NCI-H345 treated with DMSO at 0.1 percent for 48 hours (cell line): ENCODE measurements around the gene KIF19.

ENCODE experiments used
- DNase-seq: peaks from one replicate; lab custom pipeline; 2025; ENCODE audit not compliant: unreplicated experiment; lab: John Stamatoyannopoulos, UW

The KIF19 gene

GRCh38 chr17:74340470-74341023 is 14.5 kb downstream of the KIF19 start:
- DNase-seq, result no peak

GRCh38 chr17:74342224-74342623 is 16.2 kb downstream of the KIF19 start:
- peak; percentile 45 for DNase-seq

DNA sequence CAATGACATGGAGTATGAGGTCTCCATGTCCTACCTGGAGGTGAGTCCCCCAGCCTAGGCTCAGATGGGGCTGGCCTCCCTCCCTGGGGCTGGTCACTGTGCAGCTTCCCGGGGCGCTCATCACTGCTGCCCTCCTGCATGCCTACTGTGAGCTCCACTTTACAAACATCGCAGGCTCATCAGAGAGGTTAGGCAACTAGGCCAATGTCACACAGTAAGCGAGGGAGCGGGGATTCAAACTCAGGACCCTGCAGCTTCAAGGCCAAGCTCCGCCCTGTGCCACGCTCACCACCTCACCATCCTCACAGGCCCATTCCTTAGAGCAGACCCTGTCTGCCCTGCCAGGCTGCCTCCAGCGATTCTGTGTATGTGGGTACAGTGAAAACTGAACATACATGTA is 17.1 kb downstream of the KIF19 start:
- no peak for DNase-seq

DNA sequence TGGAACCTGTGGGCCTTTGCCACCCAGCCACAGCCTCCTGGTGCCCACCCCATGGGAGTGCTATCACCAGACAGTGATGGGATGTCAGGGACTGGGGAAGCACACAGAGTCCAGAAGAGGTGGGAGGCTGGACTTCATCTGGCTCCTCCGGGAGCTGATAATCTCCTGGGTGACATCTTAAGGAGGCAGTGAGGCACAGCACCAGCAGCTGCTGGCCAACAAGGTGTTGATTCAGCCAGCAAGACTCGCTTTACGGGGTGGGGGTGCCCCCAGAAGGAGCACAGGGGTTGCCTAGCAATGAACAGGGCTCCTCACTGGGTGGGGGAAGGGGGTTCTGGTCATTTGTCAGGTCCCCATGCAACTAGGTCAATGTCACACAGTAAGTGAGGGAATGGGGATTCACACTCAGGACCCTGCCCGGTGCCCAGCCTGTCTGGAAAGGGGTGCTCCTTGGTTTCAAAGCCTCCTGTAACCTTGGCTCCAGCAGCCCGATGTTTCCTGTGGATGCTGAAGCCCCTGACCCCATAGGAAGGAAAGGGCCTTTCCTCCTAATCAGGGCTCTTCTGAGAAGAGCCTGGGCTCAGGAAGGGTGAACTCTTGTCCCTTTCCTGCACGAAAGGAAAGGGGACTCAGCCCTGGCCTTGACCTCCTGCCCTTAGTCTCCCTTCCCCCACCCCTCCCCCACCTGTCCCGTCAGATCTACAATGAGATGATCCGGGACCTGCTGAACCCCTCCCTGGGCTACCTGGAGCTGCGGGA is 17.7 kb downstream of the KIF19 start:
- DNase-seq, result no peak

DNA sequence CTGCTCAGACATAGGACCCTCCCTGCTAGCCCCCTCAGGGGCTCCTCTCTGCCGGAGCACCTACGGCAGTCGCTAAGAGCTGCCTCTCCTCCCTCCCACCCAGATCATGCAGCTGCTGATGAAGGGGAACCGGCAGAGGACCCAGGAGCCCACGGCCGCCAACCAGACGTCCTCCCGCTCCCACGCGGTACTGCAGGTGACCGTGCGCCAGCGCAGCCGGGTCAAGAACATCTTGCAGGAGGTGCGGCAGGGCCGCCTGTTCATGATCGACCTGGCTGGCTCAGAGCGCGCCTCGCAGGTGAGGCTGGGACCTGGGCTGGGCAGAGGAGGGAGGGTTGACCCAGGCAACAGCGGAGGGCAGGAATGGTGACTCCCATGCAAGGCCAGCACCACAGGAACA is 18.6 kb downstream of the KIF19 start:
- DNase-seq, result no peak

DNA sequence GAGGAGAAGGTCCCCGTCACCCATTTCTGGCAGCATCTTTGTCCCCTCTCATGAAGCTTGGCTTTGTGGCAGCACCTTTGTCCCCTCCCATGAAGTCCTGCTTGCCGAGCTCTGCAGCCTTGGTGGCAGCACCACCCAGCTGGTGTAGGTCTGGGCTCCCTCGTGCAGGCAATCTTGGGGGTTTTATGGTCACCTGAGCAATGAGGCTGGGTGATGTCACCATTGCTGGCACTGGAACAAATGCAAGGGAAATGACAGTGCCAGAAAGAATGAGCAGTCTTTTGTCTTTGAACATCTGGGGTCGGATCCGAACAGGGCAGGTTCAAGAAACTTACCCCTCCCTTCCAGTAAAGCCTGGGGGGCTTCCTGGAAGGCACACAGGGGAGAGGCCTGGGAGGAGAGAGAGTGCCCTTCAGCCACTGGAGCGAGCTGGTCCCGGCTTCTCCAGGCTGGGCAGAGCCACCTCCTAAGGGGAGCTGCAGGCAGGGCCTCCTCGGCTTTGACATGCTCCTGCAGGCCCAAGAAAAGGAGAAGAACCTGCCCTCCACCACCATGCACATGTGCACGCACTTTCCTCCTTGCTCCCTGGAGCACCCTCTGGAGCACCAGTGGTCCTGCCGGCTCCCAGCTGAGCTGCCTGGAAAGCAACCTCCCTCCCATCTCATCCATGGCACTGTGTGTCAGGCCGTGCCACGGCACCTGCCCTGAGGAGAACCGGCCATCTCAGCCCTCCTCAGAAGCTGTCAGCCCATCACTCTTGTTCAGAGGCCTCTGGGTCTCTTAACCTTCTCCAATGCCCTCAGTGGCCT is 19.6 kb downstream of the KIF19 start:
- no peak for DNase-seq

- no peak for DNase-seq
These were observed 21.6 kb downstream of the KIF19 start for GRCh38 chr17:74347646-74348045.

- no peak for DNase-seq
These were observed 23.1 kb downstream of the KIF19 start for GRCh38 chr17:74349120-74349519.

- no peak for DNase-seq
These were observed 24.5 kb downstream of the KIF19 start for GRCh38 chr17:74350486-74350885.

DNA sequence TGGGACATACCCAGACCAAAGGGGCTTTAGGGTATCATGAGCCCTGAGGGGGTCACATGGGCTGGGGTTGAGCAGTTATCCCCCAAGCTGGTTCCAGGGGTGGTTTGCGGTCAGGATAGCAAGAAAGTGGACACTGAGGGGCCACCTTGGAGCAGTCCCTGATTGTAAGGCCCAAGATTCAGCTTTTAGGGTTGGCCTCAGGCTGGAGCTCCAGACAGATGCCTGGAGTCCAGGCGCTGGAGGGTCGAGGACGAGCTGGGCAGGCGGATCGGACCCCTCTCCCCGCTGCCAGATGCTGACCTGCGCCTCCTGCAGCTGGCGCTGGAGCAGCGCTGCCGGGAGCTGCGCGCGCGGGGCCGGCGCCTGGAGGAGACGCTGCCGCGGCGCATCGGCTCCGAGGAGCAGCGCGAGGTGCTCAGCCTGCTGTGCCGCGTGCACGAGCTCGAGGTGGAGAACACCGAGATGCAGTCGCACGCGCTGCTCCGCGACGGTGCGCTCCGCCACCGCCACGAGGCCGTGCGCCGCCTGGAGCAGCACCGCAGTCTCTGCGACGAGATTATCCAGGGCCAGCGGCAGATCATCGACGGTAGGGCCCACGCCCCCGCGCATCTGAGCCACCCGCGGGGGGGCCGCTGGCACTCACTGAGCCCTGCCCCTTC is 25.7 kb downstream of the KIF19 start:
- DNase-seq, result no peak

GRCh38 chr17:74353446-74354060 is 27.5 kb downstream of the KIF19 start:
- no peak for DNase-seq

DNA sequence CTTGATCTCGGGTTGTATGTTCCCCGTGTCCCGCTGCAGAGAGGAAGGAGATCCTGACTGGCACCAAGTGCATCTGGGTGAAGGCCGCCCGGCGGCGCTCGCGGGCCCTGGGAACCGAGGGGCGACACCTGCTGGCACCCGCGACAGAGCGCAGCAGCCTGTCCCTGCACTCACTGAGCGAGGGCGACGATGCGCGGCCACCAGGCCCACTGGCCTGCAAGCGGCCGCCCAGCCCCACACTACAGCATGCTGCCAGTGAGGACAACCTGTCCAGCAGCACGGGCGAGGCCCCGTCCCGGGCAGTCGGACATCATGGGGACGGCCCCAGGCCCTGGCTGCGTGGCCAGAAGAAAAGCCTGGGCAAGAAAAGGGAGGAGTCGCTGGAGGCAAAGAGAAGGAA is 28.1 kb downstream of the KIF19 start:
- DNase-seq, result no peak

DNA sequence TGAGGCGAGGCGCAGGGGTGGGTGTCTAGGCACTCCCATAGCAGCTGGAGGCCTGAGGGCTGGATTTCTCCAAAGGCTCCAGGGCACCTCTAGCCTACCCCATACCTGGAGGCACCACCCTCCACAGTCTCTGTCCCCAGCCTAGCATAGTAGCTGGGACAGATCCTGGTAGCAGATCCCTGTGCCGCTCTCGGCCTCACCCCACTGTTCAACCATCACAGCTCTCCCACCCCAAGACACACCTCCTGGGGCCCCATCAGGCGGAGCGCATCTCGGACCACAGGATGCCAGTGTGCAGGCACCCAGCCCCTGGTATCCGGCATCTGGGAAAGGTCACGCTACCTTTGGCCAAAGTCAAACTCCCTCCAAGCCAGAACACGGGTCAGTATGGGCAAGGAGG is 28.5 kb downstream of the KIF19 start:
- DNase-seq, result no peak

GRCh38 chr17:74355065-74355464 is 29.0 kb downstream of the KIF19 start:
- DNase-seq, result no peak

GRCh38 chr17:74356646-74357465 is 30.8 kb downstream of the KIF19 start:
- no peak for DNase-seq

- DNase-seq, result no peak
These were observed 31.4 kb downstream of the KIF19 start for GRCh38 chr17:74357466-74357809.

DNA sequence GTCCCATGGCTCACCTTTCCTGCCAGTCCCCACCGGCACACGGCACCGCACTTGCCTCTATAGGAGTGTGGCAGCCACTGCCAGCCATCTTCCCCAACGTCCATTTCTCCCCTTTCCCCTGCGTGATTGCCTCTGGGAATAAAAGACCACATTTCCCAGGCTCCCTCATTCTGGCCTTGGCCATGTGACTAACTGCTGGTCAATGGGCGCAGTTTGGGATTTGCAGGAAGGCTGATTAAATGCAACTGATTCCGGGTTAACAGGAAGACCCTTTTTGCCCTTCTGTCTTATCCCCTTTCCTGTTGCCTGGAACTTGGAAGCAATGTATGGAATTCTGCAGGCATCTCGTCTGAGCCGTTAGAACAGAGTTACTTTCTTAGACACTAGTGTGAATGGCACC is 32.7 kb downstream of the KIF19 start:
- DNase-seq, result no peak

DNA sequence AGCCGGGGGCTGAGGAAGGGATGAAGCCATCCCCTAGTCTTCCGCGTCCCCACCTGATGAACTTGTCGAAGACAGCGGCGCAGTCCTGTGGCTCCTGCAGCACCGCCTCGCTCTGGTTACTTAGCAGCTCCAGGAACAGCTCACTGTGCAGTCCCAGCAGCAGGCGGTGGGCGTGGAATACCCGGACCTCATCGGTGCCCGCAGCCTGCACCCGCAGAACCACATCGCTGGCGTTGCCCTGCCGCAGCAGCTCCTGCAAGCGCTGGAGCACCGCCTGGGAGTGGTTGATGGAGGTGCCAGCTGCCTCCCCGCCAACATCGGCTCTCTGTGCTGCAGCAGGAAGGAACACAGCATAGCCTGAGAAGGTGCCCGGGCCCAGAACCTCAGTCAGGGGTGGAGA is 33.9 kb downstream of the KIF19 start:
- DNase-seq, result no peak

GRCh38 chr17:74360899-74361229 is 34.8 kb downstream of the KIF19 start:
- DNase-seq, result no peak

GRCh38 chr17:74361230-74362068 is 35.4 kb downstream of the KIF19 start, which contains the start of gene BTBD17:
BTBD17 (minus strand) TSS chr17:74361868; CDS start chr17:74361819, 49 bp downstream.
- peak; percentile 90 for DNase-seq
